Neutrophil (primary cell): ENCODE results near the gene ATP5ME.
"Not testable (repeated sequence)": the region's sequence is repeated elsewhere in the genome, so short reads cannot be mapped to it uniquely, and the experiment has no call there.

Experiments used
- H3K27ac ChIP-seq: fragments of 200-600 bp; sonication (generic); 2 replicates; pipeline ENCODE4 v1.5.1; 2016; ENCODE audit warnings: mild to moderate bottlenecking, moderate library complexity
- H3K27me3 ChIP-seq: fragments of 200-600 bp; sonication (generic); 2 replicates; pipeline ENCODE4 v1.6.0; 2016; ENCODE audit warnings: mild to moderate bottlenecking
- H3K36me3 ChIP-seq: fragments of 200-600 bp; sonication (generic); 2 replicates; pipeline ENCODE4 v1.5.1; 2017
- H3K4me1 ChIP-seq, 2 experiments: fragments of 200-600 bp in 1 of 2; sonication (generic) in 1 of 2; 1 replicate in 1 of 2; 2 replicates in 1 of 2; pipeline versions ENCODE4 v1.5.1 to v1.6.1; 2013 to 2016; ENCODE audit warnings: low read depth in 1 of 2, low read length in 1 of 2, mild to moderate bottlenecking in 1 of 2, moderate library complexity in 1 of 2; ENCODE audit not compliant: control insufficient read depth in 1 of 2, insufficient read depth in 1 of 2
- H3K4me3 ChIP-seq, 2 experiments: fragments of 200-600 bp in 1 of 2; sonication (generic) in 1 of 2; 1 replicate in 1 of 2; 2 replicates in 1 of 2; pipeline ENCODE4 v1.5.1; 2013 to 2016; ENCODE audit warnings: low read depth in 1 of 2, low read length in 1 of 2, mild to moderate bottlenecking in 1 of 2, moderate library complexity in 1 of 2
- H3K9me3 ChIP-seq: fragments of 200-600 bp; sonication (generic); 2 replicates; pipeline ENCODE4 v1.5.1; 2016
- CTCF ChIP-seq: fragments of 200-600 bp; sonication (generic); IDR thresholded peaks from 2 replicates; pipeline ENCODE4 v1.5.1; 2016; ENCODE audit warnings: antibody characterized with exemption

ATP5ME gene

GRCh38 chr4:673349-674091, 556 bp downstream of the ATP5ME start:
- H3K36me3 ChIP-seq, result peaks cover 20% of the 10 kb centered on the region
- peak overlapping the region; percentile 79 for H3K27ac ChIP-seq
- no peaks in the 10 kb centered on the region for H3K27me3 ChIP-seq
- H3K4me3 ChIP-seq, result peak overlapping the region; percentile 87 to 96
- H3K9me3 ChIP-seq, result no peaks in the 10 kb centered on the region
- TF ChIP-seq CTCF, result no peak
- peaks cover 16 to 18% of the 10 kb centered on the region in 2 experiments for H3K4me1 ChIP-seq

- no peak for TF ChIP-seq CTCF
- no peaks in the 10 kb centered on the region for H3K27me3 ChIP-seq
- no peaks in the 10 kb centered on the region for H3K9me3 ChIP-seq
- H3K4me3 ChIP-seq, result no peak overlapping the region
- H3K36me3 ChIP-seq, result peaks cover 20% of the 10 kb centered on the region
- H3K27ac ChIP-seq, result no peak overlapping the region
- peaks cover 16 to 18% of the 10 kb centered on the region in 2 experiments for H3K4me1 ChIP-seq
These were observed 2.3 kb downstream of the ATP5ME start for GRCh38 chr4:671769-672168.

- peaks cover 20% of the 10 kb centered on the region for H3K36me3 ChIP-seq
- peaks cover 10 to 12% of the 10 kb centered on the region in 2 experiments for H3K4me1 ChIP-seq
- H3K27me3 ChIP-seq, H3K27ac ChIP-seq, H3K4me3 ChIP-seq, H3K9me3 ChIP-seq: not testable (repeated sequence)
These were observed 4.1 kb downstream of the ATP5ME start for GRCh38 chr4:669806-670559.

GRCh38 chr4:668219-668618, 5.9 kb downstream of the ATP5ME start:
- Histone ChIP-seq H3K36me3 (peaks cover 20% of the 10 kb centered on the region), H3K4me1 (peaks cover 4 to 10% of the 10 kb centered on the region in 2 experiments)
- H3K9me3 ChIP-seq, H3K27me3 ChIP-seq, H3K4me3 ChIP-seq, H3K27ac ChIP-seq: not testable (repeated sequence)

- no peaks in the 10 kb centered on the region for H3K27me3 ChIP-seq
- no peaks in the 10 kb centered on the region for H3K9me3 ChIP-seq
- no peak for TF ChIP-seq CTCF
These were observed 6.5 kb downstream of the ATP5ME start for GRCh38 chr4:667545-667925.

GRCh38 chr4:666822-667544, 7.1 kb downstream of the ATP5ME start:
- H3K27ac ChIP-seq, result no peak overlapping the region

More at GRCh38 chr4:667545-667925, 6.5 kb downstream of the ATP5ME start:
- Histone ChIP-seq H3K4me3 (no peak overlapping the region), H3K36me3 (peaks cover 20% of the 10 kb centered on the region), H3K4me1 (peaks cover 4 to 10% of the 10 kb centered on the region in 2 experiments), H3K27ac (no peak overlapping the region)

More at GRCh38 chr4:666822-667544, 7.1 kb downstream of the ATP5ME start:
- no peak for TF ChIP-seq CTCF
- Histone ChIP-seq H3K4me3 (no peak overlapping the region), H3K4me1 (peaks cover 4 to 10% of the 10 kb centered on the region in 2 experiments), H3K27me3 (no peaks in the 10 kb centered on the region), H3K9me3 (no peaks in the 10 kb centered on the region), H3K36me3 (peaks cover 17% of the 10 kb centered on the region)
